MCF 10A (cell line): ENCODE measurements around the gene ESPNL. TPM values are rescaled to one million over a fixed set of nuclear protein-coding genes. Genes with fewer than 3 reads are reported as not detected.

ENCODE experiments used
- BruUV-seq: library from RNA; stranded (reverse); fragments of 400-500 nt; replicated peaks from 2 replicates; lab custom pipeline; 2021; lab: Mats Ljungman, UMichigan
- CTCF ChIA-PET: fragments of 300-600 bp; sonication (Branson Sonifier 250); formaldehyde crosslinking; extraction: SDS; loops from one replicate; lab custom pipeline; 2021; ENCODE audit warnings: antibody characterized with exemption, inconsistent platforms; lab: Yijun Ruan, JAX
- POLR2A ChIA-PET: fragments of 300-600, 350-650 bp; sonication (Branson Sonifier 250); formaldehyde crosslinking; extraction: SDS; loops from one replicate; lab custom pipeline; 2020; ENCODE audit warnings: antibody characterized with exemption, inconsistent platforms; lab: Yijun Ruan, JAX
- DNase-seq: peaks from one replicate; pipeline ENCODE4 v3.0.0-alpha.2; 2018; ENCODE audit not compliant: unreplicated experiment
- H3K27ac Mint-ChIP-seq: one replicate; pipeline ENCODE4 v1.8.0; 2022; ENCODE audit warnings: mild to moderate bottlenecking, low read depth, mixed read lengths; ENCODE audit not compliant: unreplicated experiment
- H3K27me3 Mint-ChIP-seq: one replicate; pipeline ENCODE4 v1.8.0; 2022; ENCODE audit warnings: mixed read lengths; ENCODE audit not compliant: insufficient read depth, unreplicated experiment
- H3K36me3 Mint-ChIP-seq: one replicate; pipeline ENCODE4 v1.8.0; 2022; ENCODE audit warnings: mild to moderate bottlenecking, moderate library complexity, mixed read lengths; ENCODE audit not compliant: insufficient read depth, unreplicated experiment
- H3K4me1 Mint-ChIP-seq: one replicate; pipeline ENCODE4 v1.8.0; 2022; ENCODE audit warnings: mixed read lengths; ENCODE audit not compliant: insufficient read depth, unreplicated experiment
- H3K4me3 Mint-ChIP-seq: one replicate; pipeline ENCODE4 v1.8.0; 2022; ENCODE audit warnings: mild to moderate bottlenecking, moderate library complexity, mixed read lengths; ENCODE audit not compliant: unreplicated experiment
- H3K9me3 Mint-ChIP-seq: one replicate; pipeline ENCODE4 v1.8.0; 2022; ENCODE audit warnings: mixed read lengths; ENCODE audit not compliant: unreplicated experiment
- intact Hi-C: fragments of 100-400 bp; cut with micrococcal nuclease; formaldehyde crosslinking; loops from 2 replicates; pipeline ENCODE4 v1.14.1; 2022
- total RNA-seq: library from RNA; stranded (reverse); gene quantifications from 2 replicates; pipeline ENCODE4 v1.2.3, GENCODE V29; 2022
- TF ChIP-seq, protein P1 (sequence below): fragments of 200-600 bp; IDR thresholded peaks from one replicate; pipeline ENCODE4 v1.8.0; 2022; ENCODE audit warnings: antibody characterized with exemption, mild to moderate bottlenecking; ENCODE audit not compliant: unreplicated experiment

Gene ESPNL
- total RNA-seq, 1 experiment from 2014 or later: not detected

DNA sequence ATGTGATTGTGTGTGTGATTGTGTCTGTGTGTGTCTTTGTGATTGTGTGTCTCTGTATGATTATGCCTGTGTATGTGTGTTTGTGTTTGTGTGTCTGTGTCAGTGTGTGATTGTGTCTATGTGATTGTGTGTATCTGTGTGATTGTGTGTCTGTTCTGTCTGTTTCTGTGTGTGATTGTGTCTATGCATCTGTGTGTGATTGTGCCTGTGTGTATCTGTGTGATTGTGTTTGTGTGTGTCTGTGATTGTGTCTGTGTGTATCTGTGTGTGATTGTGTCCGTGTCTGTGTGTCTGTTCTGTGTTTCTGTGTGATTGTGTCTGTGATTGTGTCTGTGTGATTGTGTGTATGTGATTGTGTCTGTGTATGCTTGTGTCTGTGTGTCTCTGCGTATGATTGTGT is 26.2 kb downstream of the ESPNL start:
- H3K36me3 Mint-ChIP-seq: no peaks in the 10 kb centered on the region
- no peak overlapping the region for H3K27ac Mint-ChIP-seq
- H3K27me3 Mint-ChIP-seq: no peaks in the 10 kb centered on the region
- H3K9me3 Mint-ChIP-seq: no peaks in the 10 kb centered on the region
- ChIA-PET CTCF (no interaction called here), POLR2A (no interaction called here)
- TF ChIP-seq, protein P1, sequence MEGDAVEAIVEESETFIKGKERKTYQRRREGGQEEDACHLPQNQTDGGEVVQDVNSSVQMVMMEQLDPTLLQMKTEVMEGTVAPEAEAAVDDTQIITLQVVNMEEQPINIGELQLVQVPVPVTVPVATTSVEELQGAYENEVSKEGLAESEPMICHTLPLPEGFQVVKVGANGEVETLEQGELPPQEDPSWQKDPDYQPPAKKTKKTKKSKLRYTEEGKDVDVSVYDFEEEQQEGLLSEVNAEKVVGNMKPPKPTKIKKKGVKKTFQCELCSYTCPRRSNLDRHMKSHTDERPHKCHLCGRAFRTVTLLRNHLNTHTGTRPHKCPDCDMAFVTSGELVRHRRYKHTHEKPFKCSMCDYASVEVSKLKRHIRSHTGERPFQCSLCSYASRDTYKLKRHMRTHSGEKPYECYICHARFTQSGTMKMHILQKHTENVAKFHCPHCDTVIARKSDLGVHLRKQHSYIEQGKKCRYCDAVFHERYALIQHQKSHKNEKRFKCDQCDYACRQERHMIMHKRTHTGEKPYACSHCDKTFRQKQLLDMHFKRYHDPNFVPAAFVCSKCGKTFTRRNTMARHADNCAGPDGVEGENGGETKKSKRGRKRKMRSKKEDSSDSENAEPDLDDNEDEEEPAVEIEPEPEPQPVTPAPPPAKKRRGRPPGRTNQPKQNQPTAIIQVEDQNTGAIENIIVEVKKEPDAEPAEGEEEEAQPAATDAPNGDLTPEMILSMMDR: no peak
- H3K4me3 Mint-ChIP-seq: no peak overlapping the region
- intact Hi-C loops: no loop called here
- no peak for DNase-seq
- H3K4me1 Mint-ChIP-seq: no peaks in the 10 kb centered on the region
- BruUV-seq: no TSS peak

DNA sequence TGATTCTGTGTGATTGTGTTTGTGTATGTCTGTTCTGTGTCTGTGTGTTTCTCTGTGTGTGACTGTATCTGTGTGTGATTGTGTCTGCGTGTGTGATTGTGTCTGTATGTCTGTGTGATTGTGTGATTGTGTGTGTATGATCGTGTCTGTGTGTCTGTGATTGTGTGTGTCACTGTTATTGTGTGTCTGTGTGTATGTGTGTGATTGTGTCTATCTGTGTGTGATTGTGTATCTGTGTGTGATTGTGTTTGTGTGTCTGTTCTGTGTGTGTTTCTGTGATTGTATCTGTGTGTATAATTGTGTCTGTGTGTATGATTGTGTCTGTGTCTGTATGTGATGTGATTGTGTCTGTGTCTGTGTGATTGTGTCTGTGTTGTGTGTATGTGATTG is 26.6 kb downstream of the ESPNL start:
- ChIA-PET CTCF (no interaction called here), POLR2A (no interaction called here)
- Mint-ChIP-seq H3K36me3 (no peaks in the 10 kb centered on the region), H3K4me3 (no peak overlapping the region), H3K4me1 (no peaks in the 10 kb centered on the region), H3K27ac (no peak overlapping the region), H3K27me3 (no peaks in the 10 kb centered on the region), H3K9me3 (no peaks in the 10 kb centered on the region)
- DNase-seq: no peak
- TF ChIP-seq, protein P1: no peak
- intact Hi-C loops: no loop called here
- BruUV-seq: no TSS peak

DNA sequence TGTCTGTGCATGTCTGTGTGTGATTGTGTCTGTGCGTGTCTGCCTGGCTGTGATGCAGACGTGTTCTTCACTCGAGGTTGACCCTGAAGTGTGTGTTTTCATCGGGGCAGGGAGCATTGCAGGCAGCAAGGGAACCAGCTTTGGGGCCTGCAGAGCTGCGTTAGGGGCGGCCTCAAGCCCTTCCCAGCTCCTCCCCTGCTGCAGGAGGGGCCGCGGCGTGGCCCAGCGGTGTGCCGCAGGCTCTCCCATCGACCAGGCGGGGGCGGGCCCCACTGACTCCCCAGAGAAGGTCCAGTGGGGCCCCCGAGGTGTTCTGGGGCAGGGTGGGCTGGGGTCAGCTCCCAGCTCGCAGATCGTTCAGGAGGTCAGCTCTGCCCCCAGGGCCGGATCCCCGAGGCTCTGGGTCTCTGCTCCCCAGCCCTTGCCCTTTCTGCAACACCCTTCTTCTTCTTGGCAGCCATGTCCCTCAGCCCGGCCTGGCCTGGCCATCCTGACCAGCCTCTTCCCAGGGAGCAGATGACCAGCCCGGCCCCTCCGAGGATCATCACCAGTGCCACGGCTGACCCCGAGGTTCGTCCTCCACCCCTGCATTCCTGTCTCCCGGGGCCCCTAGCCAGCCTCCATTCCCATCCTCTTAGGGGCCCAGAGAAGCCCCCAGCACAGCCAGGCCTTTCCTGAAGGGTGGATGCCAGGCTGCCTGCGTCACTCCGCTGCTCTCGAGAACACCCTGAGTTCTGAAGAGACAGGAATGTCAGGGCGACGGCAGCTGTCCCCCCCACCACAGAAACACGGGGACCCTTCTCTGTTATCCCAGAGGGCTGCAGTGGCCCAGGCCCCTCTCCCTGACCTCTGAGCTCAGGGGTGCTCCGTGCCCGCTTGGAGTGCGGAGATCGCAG is 27.3 kb downstream of the ESPNL start:
- no peak for DNase-seq
- TF ChIP-seq, protein P1: no peak
- H3K9me3 Mint-ChIP-seq: no peaks in the 10 kb centered on the region
- H3K27ac Mint-ChIP-seq: no peak overlapping the region
- no TSS peak for BruUV-seq
- intact Hi-C loops: no loop called here
- H3K36me3 Mint-ChIP-seq: no peaks in the 10 kb centered on the region
- POLR2A ChIA-PET: no interaction called here
- no peak overlapping the region for H3K4me3 Mint-ChIP-seq
- H3K27me3 Mint-ChIP-seq: no peaks in the 10 kb centered on the region
- H3K4me1 Mint-ChIP-seq: no peaks in the 10 kb centered on the region
- CTCF ChIA-PET: interaction anchor here (0.6 kb wide), 1 partner anchor 129 kb away, joined by 3 read pairs; no protein-coding TSS in a partner anchor

DNA sequence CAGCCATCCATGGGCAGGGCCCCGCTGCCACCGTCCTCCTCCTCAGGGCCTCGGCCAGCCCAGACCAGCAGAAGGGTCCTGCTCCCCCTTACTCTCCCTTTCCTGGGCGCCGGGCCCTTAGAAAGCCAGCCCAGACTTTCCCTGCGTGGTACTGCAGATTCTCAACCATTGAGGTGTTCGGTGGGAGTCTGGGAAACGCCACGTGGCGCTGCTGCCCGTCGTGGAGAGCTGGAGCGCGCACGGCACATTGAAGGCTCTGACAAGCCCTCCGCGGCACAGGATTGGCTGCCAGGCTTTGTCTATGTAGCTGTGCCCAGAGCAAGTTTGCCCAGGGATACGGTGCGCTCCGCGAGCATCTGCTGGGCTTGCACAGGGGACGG is 27.9 kb downstream of the ESPNL start:
- ChIA-PET POLR2A (no interaction called here), CTCF (no interaction called here)
- Mint-ChIP-seq H3K36me3 (no peaks in the 10 kb centered on the region), H3K27me3 (no peaks in the 10 kb centered on the region), H3K4me1 (no peaks in the 10 kb centered on the region), H3K4me3 (no peak overlapping the region), H3K9me3 (no peaks in the 10 kb centered on the region), H3K27ac (no peak overlapping the region)
- TF ChIP-seq, protein P1: no peak
- intact Hi-C loops: no loop called here
- no peak for DNase-seq
- BruUV-seq: no TSS peak
